ENCODE data around the gene SP100. TPM values are rescaled to one million over a fixed set of nuclear protein-coding genes. Genes with fewer than 3 reads are reported as not detected.

SP100 gene
- total RNA-seq, 1 donor from 2014 or later = not detected

DNA sequence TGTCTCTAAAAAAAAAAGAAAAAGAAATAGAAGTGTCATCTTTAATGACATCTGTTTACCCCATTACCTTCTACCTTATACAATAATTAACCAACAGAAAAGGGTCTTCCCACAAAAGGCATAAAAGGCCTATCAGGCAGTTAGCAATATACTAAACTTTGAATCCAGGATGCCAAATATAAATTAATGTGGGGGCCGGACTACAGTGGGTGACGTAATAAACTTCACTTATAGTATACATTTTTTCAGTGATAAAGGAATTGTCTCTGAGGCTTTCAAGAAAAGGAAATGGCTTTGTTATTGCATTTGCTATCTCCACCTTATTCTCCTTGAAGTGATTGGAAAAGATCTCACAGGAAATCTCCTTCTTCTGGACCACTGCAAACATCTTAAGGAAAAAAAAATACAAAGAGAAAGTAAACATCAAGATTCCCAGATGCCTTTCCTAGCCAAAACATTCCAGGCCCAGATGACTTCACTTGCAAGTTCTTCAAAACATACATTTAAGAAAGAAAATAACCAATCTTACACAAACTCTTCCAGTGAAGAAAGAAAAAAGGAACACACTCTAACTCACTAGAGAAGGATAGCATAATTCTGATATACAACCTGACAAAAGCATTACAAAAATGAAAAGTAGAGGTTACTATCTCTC lies 170.5 kb downstream of the SP100 start:
- Mint-ChIP-seq H3K27ac (ENCODE audit: unreplicated experiment) (no peak overlapping the region), H3K4me1 (ENCODE audit: low read depth, unreplicated experiment) (no peaks in the 10 kb centered on the region), H3K9me3 (ENCODE audit: unreplicated experiment) (no peaks in the 10 kb centered on the region), H3K36me3 (ENCODE audit: unreplicated experiment) (no peaks in the 10 kb centered on the region), H3K4me3 (ENCODE audit: unreplicated experiment) (no peak overlapping the region), H3K27me3 (ENCODE audit: unreplicated experiment) (no peaks in the 10 kb centered on the region)
- TF ChIP-seq, protein P1, sequence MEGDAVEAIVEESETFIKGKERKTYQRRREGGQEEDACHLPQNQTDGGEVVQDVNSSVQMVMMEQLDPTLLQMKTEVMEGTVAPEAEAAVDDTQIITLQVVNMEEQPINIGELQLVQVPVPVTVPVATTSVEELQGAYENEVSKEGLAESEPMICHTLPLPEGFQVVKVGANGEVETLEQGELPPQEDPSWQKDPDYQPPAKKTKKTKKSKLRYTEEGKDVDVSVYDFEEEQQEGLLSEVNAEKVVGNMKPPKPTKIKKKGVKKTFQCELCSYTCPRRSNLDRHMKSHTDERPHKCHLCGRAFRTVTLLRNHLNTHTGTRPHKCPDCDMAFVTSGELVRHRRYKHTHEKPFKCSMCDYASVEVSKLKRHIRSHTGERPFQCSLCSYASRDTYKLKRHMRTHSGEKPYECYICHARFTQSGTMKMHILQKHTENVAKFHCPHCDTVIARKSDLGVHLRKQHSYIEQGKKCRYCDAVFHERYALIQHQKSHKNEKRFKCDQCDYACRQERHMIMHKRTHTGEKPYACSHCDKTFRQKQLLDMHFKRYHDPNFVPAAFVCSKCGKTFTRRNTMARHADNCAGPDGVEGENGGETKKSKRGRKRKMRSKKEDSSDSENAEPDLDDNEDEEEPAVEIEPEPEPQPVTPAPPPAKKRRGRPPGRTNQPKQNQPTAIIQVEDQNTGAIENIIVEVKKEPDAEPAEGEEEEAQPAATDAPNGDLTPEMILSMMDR (IDR thresholded peaks at IDR 0.05; ENCODE audit: partially characterized antibody, unreplicated experiment) = no peak
- no peak for DNase-seq

DNA sequence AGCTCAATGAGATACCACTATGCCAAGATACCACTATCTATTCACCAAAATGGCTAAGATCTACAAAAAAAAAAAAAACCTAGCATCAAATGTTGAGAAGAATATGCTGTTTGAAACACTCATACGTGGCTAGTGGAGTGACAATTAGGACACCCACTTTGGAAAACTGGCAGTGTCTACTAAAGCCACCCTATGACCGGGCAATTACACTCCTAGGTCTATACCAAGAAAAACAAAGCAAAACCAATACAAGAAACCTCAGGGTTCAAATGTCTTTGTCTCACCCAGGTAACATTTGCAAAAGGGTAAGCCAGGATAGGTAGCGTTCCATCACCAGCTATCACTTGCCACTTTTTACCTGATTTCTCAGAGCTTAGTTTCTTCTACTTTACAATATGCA lies 173.0 kb downstream of the SP100 start:
- no peaks in the 10 kb centered on the region for H3K36me3 Mint-ChIP-seq (ENCODE audit: unreplicated experiment)
- H3K27ac Mint-ChIP-seq (ENCODE audit: unreplicated experiment) = no peak overlapping the region
- DNase-seq = no peak
- H3K27me3 Mint-ChIP-seq (ENCODE audit: unreplicated experiment) = no peaks in the 10 kb centered on the region
- no peaks in the 10 kb centered on the region for H3K9me3 Mint-ChIP-seq (ENCODE audit: unreplicated experiment)
- H3K4me3 Mint-ChIP-seq (ENCODE audit: unreplicated experiment) = no peak overlapping the region
- H3K4me1 Mint-ChIP-seq (ENCODE audit: low read depth, unreplicated experiment) = no peaks in the 10 kb centered on the region
- TF ChIP-seq, protein P1 (IDR thresholded peaks at IDR 0.05; ENCODE audit: partially characterized antibody, unreplicated experiment) = no peak

DNA sequence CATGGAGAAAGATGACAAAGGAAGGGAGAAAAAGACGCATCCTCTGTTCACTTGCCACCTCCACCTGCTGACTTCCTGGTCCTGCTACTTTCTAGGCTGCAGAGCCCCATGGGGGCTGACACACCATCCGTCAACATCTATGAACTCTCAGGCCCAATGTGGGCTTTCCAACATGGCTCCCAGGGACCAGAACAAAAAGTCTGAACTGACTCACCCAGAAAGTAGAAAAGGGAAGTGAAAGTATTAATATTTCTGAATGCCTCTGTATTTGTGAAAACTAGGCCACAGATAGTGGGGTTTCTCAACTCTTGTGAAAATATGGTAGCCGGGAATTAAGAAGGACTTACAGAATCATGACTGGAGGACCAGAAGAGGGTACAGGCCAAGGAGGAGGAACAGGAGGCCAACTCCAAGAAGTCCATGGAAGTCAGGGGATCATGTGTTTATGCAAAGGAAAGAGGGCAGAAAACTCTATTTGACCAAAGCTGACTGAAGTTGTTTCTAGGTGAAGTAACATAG lies 173.6 kb downstream of the SP100 start:
- no peaks in the 10 kb centered on the region for H3K36me3 Mint-ChIP-seq (ENCODE audit: unreplicated experiment)
- no peak overlapping the region for H3K4me3 Mint-ChIP-seq (ENCODE audit: unreplicated experiment)
- no peak overlapping the region for H3K27ac Mint-ChIP-seq (ENCODE audit: unreplicated experiment)
- H3K4me1 Mint-ChIP-seq (ENCODE audit: low read depth, unreplicated experiment) = no peaks in the 10 kb centered on the region
- TF ChIP-seq, protein P1 (IDR thresholded peaks at IDR 0.05; ENCODE audit: partially characterized antibody, unreplicated experiment) = no peak
- no peaks in the 10 kb centered on the region for H3K27me3 Mint-ChIP-seq (ENCODE audit: unreplicated experiment)
- no peaks in the 10 kb centered on the region for H3K9me3 Mint-ChIP-seq (ENCODE audit: unreplicated experiment)
- no peak for DNase-seq

DNA sequence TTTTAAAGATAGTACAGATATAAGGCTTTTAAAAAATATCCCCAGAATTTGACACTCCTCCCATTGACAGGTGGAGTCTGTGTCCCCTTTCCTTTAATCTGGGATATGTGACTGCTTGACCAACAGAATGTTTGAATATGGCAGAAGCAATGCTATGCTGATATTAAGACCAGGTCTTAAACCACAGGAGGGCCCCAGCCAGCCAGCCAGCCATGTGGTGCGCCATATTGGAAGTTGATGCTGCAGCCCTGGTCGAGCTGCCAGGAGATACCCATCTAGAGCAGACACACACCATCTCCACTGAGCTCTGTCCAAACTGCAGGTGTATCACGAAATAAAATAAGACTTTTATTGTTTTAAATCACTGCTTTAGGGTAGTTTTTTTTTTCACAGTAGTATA lies 174.3 kb downstream of the SP100 start:
- Mint-ChIP-seq H3K4me3 (ENCODE audit: unreplicated experiment) (no peak overlapping the region), H3K36me3 (ENCODE audit: unreplicated experiment) (no peaks in the 10 kb centered on the region), H3K27ac (ENCODE audit: unreplicated experiment) (no peak overlapping the region), H3K9me3 (ENCODE audit: unreplicated experiment) (no peaks in the 10 kb centered on the region), H3K27me3 (ENCODE audit: unreplicated experiment) (peaks cover 2% of the 10 kb centered on the region), H3K4me1 (ENCODE audit: low read depth, unreplicated experiment) (no peaks in the 10 kb centered on the region)
- TF ChIP-seq, protein P1 (IDR thresholded peaks at IDR 0.05; ENCODE audit: partially characterized antibody, unreplicated experiment) = no peak
- no peak for DNase-seq

DNA sequence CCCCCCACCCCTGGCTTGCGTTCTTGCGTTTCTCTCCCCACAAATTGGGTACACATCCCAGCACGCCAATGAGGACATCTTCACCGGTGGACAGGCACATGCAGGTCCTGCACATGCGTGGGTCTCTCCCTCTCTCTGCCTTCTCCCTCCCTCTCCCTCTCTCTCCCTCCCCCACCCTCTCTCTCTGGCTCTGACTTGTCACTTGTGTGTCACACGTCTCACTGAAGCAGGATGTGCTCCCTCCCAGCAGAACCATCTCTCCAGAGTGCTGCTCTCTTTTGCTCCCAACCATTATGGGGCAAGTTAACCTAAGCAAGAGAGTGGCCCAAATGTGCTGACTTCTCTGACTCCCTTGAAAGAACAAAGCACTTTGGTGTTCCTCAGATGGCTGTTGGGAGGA lies 175.8 kb downstream of the SP100 start:
- H3K27me3 Mint-ChIP-seq (ENCODE audit: unreplicated experiment) = peaks cover 2% of the 10 kb centered on the region
- no peak overlapping the region for H3K4me3 Mint-ChIP-seq (ENCODE audit: unreplicated experiment)
- no peak for DNase-seq
- no peaks in the 10 kb centered on the region for H3K36me3 Mint-ChIP-seq (ENCODE audit: unreplicated experiment)
- H3K4me1 Mint-ChIP-seq (ENCODE audit: low read depth, unreplicated experiment) = no peaks in the 10 kb centered on the region
- no peaks in the 10 kb centered on the region for H3K9me3 Mint-ChIP-seq (ENCODE audit: unreplicated experiment)
- TF ChIP-seq, protein P1 (IDR thresholded peaks at IDR 0.05; ENCODE audit: partially characterized antibody, unreplicated experiment) = no peak
- no peak overlapping the region for H3K27ac Mint-ChIP-seq (ENCODE audit: unreplicated experiment)

Data from glutamatergic neuron (in vitro differentiated cells).